ENCODE measurements around the gene TRIL.

DNA sequence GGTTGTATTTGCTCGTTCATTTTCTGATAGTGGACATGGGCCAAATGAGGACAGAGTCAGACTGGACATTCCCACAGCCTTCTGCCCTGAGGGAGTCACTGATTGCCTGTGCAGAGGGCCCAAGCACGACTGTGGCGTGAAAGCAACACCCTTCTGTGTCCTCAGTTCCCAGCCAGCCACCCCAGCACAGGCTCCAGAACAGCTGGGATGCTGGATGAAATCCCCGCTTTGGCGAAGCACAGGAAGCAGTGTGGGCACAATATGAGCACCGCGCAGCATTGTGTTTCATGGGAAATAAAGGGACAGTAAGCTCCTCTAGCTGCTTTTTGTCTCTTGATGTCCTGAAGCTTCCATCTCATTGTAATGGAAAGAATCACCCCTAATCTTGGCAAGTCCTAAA, 20.5 kb downstream of the TRIL start:
- no peak for TF ChIP-seq RFX5 (IDR thresholded peaks at IDR 0.05; ENCODE audit: low read depth, low read length)
- TF ChIP-seq CTCF (conservative IDR thresholded peaks at IDR 0.05; ENCODE audit: low read depth, low read length): no peak
- TF ChIP-seq POLR2A (IDR thresholded peaks at IDR 0.05; ENCODE audit: low read depth, low read length): no peak
- no peak for TF ChIP-seq MXI1 (IDR thresholded peaks at IDR 0.05; ENCODE audit: borderline replicate concordance, low read depth, low read length)
- TF ChIP-seq CEBPB (IDR thresholded peaks at IDR 0.05; ENCODE audit: low read depth, low read length): no peak
- TF ChIP-seq CHD1 (IDR thresholded peaks at IDR 0.05; ENCODE audit: low read depth, low read length): no peak
- TF ChIP-seq RAD21 (IDR thresholded peaks at IDR 0.05; ENCODE audit: low read length): no peak
- no peak for TF ChIP-seq MAZ (IDR thresholded peaks at IDR 0.05; ENCODE audit: borderline replicate concordance, low read depth, low read length)
- no peak for TF ChIP-seq USF2 (IDR thresholded peaks at IDR 0.05; ENCODE audit: low read depth, low read length)
- no peak for TF ChIP-seq FOS (IDR thresholded peaks at IDR 0.05; ENCODE audit: low read depth, low read length)
